Thyroid gland (tissue), 4 donors: ENCODE results near the gene PARD3. TPM values are rescaled to one million over a fixed set of nuclear protein-coding genes. Genes with fewer than 3 reads are reported as not detected.
A peak's percentile ranks its signal among the peaks of the same experiment; 100 is the strongest.
"Not testable (repeated sequence)": the region's sequence is repeated elsewhere in the genome, so short reads cannot be mapped to it uniquely, and the experiment has no call there.

Experiments used
- DNase-seq, 2 donors: peaks; one replicate each; pipeline ENCODE4 v3.0.0-alpha.2; 2019
- H3K27ac ChIP-seq, 3 donors: fragments of 200-600 bp; sonication (generic); 1 replicate in 2 of 3; 2 replicates in 1 of 3; pipeline ENCODE4 v1.5.1; 2016 to 2019; ENCODE audit warnings: mild to moderate bottlenecking in 1 of 3, moderate library complexity in 1 of 3
- H3K27me3 ChIP-seq: fragments of 200-600 bp; sonication (generic); one replicate; pipeline ENCODE4 v1.5.1; 2019
- H3K36me3 ChIP-seq, 2 donors: fragments of 200-600 bp; sonication (generic); one replicate each; pipeline ENCODE4 v1.5.1; 2016 to 2019
- H3K4me1 ChIP-seq, 2 donors: fragments of 200-600 bp; sonication (generic); one replicate each; pipeline ENCODE4 v1.5.1; 2017 to 2019
- H3K4me3 ChIP-seq, 3 donors: fragments of 200-600 bp; sonication (generic); replicated peaks in 1 of 3; 1 replicate in 2 of 3; 2 replicates in 1 of 3; pipeline ENCODE4 v1.5.1; 2016; ENCODE audit warnings: mild to moderate bottlenecking in 1 of 3
- H3K9me3 ChIP-seq: fragments of 200-600 bp; sonication (generic); one replicate; pipeline ENCODE4 v1.5.1; 2017
- POLR2A ChIP-seq, 2 donors: fragments of 450-650 bp; IDR thresholded peaks; one replicate each; pipeline ENCODE4 v1.6.1; 2017; ENCODE audit warnings: antibody characterized with exemption in 2 of 2, mild to moderate bottlenecking in 2 of 2, moderate library complexity in 1 of 2
- WGBS, 2 donors: methylation state at CpG; one replicate each; pipeline ENCODE4 v1.1.5; 2017; 5-methylcytosine and 5-hydroxymethylcytosine counted together
- intact Hi-C: fragments of 100-400 bp; cut with DNase I; formaldehyde crosslinking; loops from one replicate; pipeline ENCODE4 v1.15.1; 2023
- total RNA-seq, 4 donors: library from RNA; depleted of rRNA; stranded (reverse); fragments of >200 nt; gene quantifications; one replicate each; pipeline ENCODE4 v1.2.3, GENCODE V29; 2016
- TF ChIP-seq, protein P1 (sequence below), 6 experiments: fragments of 200-600 bp in 3 of 6; fragments of 450-650 bp in 3 of 6; sonication (generic) in 3 of 6; IDR thresholded peaks; one replicate each; pipeline ENCODE4 v1.5.1; 2016 to 2019; ENCODE audit warnings: antibody characterized with exemption in 6 of 6, mild to moderate bottlenecking in 2 of 6, inconsistent platforms in 1 of 6, moderate library complexity in 1 of 6

The PARD3 gene
- total RNA-seq, 4 donors from 2014 or later, result 48.6 to 88.4 (median 57.7) TPM

DNA sequence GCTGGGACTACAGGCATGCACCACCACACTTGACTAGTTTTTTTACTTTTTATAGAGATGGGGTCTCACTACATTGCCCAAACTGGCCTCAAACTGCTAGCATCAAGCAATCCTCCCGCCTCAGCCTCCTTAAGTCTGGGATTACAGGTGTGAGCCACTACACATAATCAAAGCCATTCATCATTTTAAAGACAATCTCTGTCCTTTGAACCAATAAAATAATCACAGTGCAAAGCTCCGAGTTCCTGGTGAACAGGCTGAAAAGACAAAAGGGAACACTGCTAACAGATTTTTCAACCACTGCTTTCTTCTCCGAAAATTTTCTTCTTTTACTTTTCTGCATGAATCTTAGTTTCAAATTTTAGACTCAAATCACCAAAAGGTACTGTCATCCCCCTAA lies 58.5 kb downstream of the PARD3 start:
- H3K4me3 ChIP-seq, result no peak overlapping the region
- DNase-seq, result no peak
- WGBS, 2 donors, result 93 to 94% methylated on average over 3 of the region's 3 CpGs
- no peaks in the 10 kb centered on the region for H3K9me3 ChIP-seq
- H3K27me3 ChIP-seq, result no peaks in the 10 kb centered on the region
- no peaks in the 10 kb centered on the region for H3K36me3 ChIP-seq
- no peak overlapping the region for H3K27ac ChIP-seq
- intact Hi-C loops, result no loop called here
- no peak for TF ChIP-seq POLR2A (IDR thresholded peaks at IDR 0.05)
- TF ChIP-seq, protein P1, sequence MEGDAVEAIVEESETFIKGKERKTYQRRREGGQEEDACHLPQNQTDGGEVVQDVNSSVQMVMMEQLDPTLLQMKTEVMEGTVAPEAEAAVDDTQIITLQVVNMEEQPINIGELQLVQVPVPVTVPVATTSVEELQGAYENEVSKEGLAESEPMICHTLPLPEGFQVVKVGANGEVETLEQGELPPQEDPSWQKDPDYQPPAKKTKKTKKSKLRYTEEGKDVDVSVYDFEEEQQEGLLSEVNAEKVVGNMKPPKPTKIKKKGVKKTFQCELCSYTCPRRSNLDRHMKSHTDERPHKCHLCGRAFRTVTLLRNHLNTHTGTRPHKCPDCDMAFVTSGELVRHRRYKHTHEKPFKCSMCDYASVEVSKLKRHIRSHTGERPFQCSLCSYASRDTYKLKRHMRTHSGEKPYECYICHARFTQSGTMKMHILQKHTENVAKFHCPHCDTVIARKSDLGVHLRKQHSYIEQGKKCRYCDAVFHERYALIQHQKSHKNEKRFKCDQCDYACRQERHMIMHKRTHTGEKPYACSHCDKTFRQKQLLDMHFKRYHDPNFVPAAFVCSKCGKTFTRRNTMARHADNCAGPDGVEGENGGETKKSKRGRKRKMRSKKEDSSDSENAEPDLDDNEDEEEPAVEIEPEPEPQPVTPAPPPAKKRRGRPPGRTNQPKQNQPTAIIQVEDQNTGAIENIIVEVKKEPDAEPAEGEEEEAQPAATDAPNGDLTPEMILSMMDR (IDR thresholded peaks at IDR 0.05), result no peak
- H3K4me1 ChIP-seq, result peaks cover 22 to 25% of the 10 kb centered on the region in 2 donors

DNA sequence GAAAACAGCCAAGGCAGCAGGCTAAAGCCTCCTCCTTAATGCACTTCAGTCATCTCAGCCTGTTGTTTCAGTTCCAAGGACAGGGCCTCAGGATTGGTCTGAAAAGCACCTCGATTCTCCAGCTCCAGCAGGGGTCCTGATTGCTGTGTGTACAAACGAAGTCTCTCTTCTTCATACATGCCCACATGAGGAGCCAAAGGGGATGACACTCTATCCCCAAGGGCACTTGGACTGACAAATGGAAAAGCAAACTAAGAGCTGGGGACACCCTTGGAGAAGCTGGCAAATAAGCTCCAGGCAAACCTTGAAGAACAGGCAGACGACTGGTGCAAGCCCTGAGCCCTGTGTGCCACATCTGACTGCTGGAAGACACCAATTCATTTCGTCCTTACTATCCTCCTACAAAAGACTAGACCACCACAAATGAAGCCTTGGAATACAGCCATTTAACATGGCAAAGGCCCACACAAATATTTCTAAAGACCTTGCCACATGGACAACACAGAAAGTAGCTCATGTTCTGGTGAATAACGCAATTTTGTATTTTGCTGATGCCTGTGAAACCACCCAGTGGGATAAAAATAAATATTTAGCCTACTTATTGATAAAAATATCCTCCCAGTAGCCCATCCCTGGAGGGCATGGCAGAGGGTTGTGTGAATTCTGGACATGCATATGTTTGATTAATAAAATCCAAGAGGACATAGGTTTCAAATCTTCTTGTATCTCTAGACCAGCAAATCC lies 61.9 kb downstream of the PARD3 start:
- intact Hi-C loops, result no loop called here
- no peak for TF ChIP-seq POLR2A (IDR thresholded peaks at IDR 0.05)
- TF ChIP-seq, protein P1 (IDR thresholded peaks at IDR 0.05), result no peak
- WGBS, 2 donors, result 46 to 67% methylated on average over 4 to 5 of the region's 5 CpGs
- Histone ChIP-seq H3K4me1 (peaks cover 21 to 22% of the 10 kb centered on the region in 2 donors), H3K27ac (no peak overlapping the region), H3K36me3 (no peaks in the 10 kb centered on the region), H3K4me3 (no peak overlapping the region), H3K9me3 (no peaks in the 10 kb centered on the region), H3K27me3 (no peaks in the 10 kb centered on the region)
- peak; percentile 18 to 20 for DNase-seq

DNA sequence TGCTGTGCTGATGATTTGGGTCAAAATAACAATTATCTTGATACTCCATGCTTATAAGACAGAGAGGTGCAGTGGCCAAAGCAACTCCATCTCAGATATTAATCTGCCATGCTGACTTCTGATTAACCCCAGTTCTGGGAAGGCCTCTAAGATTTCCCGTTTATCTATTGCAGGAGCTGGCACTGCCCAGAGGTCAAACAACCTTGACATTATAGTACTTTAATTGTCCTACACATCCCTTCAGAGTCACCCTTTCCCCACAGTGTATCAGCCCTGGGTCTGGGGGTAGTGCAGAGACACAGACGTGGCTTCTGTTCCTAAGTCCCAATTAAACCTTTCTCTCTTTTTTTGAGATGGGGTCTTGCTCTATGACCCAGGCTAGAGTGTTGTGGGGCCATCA lies 63.8 kb downstream of the PARD3 start:
- DNase-seq, result no peak
- intact Hi-C loops, result no loop called here
- H3K27me3 ChIP-seq, result no peaks in the 10 kb centered on the region
- H3K4me1 ChIP-seq, result peaks cover 17 to 22% of the 10 kb centered on the region in 2 donors
- TF ChIP-seq, protein P1 (IDR thresholded peaks at IDR 0.05), result no peak
- TF ChIP-seq POLR2A (IDR thresholded peaks at IDR 0.05), result no peak
- 62 to 63% methylated on average over 2 of the region's 2 CpGs for WGBS, 2 donors
- no peaks in the 10 kb centered on the region for H3K36me3 ChIP-seq
- H3K27ac ChIP-seq, result no peak overlapping the region
- no peak overlapping the region for H3K4me3 ChIP-seq
- H3K9me3 ChIP-seq, result no peaks in the 10 kb centered on the region

DNA sequence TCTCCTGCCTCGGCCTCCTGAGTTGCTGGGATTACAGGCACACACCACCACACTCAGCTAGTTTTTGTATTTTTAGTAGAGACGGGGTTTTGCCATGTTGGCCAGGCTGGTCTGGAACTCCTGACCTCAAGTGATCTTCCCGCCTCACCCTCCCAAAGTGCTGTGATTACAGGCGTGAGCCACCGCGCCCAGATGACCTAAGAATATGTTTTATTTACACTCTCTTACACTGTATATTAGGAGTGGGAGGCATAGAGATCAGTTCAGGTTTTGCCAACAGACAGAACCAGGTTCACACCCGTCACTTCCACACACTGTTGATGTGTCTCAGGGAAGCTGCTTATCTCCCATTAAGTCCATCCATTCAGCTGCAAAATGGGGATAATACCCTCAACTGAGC lies 64.3 kb downstream of the PARD3 start:
- H3K36me3 ChIP-seq, intact Hi-C loops, H3K27me3 ChIP-seq, DNase-seq, H3K27ac ChIP-seq, H3K9me3 ChIP-seq, H3K4me3 ChIP-seq: not testable (repeated sequence)
- peaks cover 17 to 22% of the 10 kb centered on the region in 2 donors for H3K4me1 ChIP-seq
- 88 to 92% methylated on average over 7 of the region's 7 CpGs for WGBS, 2 donors

DNA sequence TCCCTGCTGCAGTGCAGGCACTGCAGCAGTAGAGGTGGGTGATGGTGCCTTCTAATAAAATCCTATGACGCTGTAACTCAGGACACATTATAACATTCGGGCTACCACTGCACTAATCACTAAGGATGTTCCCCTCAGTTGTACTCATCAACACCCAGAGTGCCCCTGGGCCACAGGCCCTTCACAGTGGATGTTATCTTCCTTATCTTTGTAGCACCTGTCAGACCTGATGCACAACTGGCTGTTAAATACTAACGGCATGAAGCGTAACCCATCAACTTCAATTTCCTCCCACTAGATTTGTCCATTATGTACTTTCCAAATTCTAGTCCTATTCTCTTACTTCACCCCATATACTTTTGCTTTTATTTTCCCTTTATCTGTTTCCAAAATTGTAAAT lies 66.3 kb downstream of the PARD3 start:
- intact Hi-C loops, result no loop called here
- TF ChIP-seq POLR2A (IDR thresholded peaks at IDR 0.05), result no peak
- TF ChIP-seq, protein P1 (IDR thresholded peaks at IDR 0.05), result no peak
- Histone ChIP-seq H3K27ac (no peak overlapping the region), H3K4me1 (peaks cover 13 to 24% of the 10 kb centered on the region in 2 donors), H3K4me3 (no peak overlapping the region), H3K36me3 (no peaks in the 10 kb centered on the region), H3K9me3 (no peaks in the 10 kb centered on the region), H3K27me3 (no peaks in the 10 kb centered on the region)
- WGBS, 2 donors, result 85 to 89% methylated on average over 4 of the region's 4 CpGs
- no peak for DNase-seq
